HG03039 (cell line): ENCODE results near the gene POPDC2.
"Not testable (repeated sequence)": the region's sequence is repeated elsewhere in the genome, so short reads cannot be mapped to it uniquely, and the experiment has no call there.

Experiments
- ATAC-seq: cut with Tn5 transposase; IDR thresholded peaks from one replicate; pipeline ENCODE4 v1.9.1; 2021; ENCODE audit warnings: mild to moderate bottlenecking, moderate library complexity; ENCODE audit not compliant: unreplicated experiment

The POPDC2 gene

GRCh38 chr3:119616056-119616455, 44.3 kb downstream of the POPDC2 start:
- ATAC-seq: no peak

- ATAC-seq: no peak
Observed at GRCh38 chr3:119613872-119614271, 46.5 kb downstream of the POPDC2 start.

- peak; percentile 56 for ATAC-seq
Observed at GRCh38 chr3:119613201-119613600, 47.2 kb downstream of the POPDC2 start.

GRCh38 chr3:119611664-119612063, 48.7 kb downstream of the POPDC2 start:
- no peak for ATAC-seq

- ATAC-seq: no peak
Observed at GRCh38 chr3:119609301-119609700, 51.1 kb downstream of the POPDC2 start.

GRCh38 chr3:119608405-119609000, 51.9 kb downstream of the POPDC2 start:
- no peak for ATAC-seq

- no peak for ATAC-seq
Observed at GRCh38 chr3:119604878-119605277, 55.5 kb downstream of the POPDC2 start.

GRCh38 chr3:119602676-119603075, 57.7 kb downstream of the POPDC2 start:
- ATAC-seq: no peak

- no peak for ATAC-seq
Observed at GRCh38 chr3:119601154-119601553, 59.2 kb downstream of the POPDC2 start.

- ATAC-seq: peak; percentile 53
Observed at GRCh38 chr3:119600732-119601131, 59.7 kb downstream of the POPDC2 start.

- no peak for ATAC-seq
Observed at GRCh38 chr3:119599558-119600174, 60.7 kb downstream of the POPDC2 start.

- ATAC-seq: peak; percentile 39
Observed at GRCh38 chr3:119598410-119599098, 61.8 kb downstream of the POPDC2 start.

- ATAC-seq: no peak
Observed at GRCh38 chr3:119597548-119598288, 62.7 kb downstream of the POPDC2 start, which contains the start of gene PLA1A. PLA1A (plus strand) TSS chr3:119597885; CDS start chr3:119597914, 29 bp downstream.

GRCh38 chr3:119596398-119596797, 64.0 kb downstream of the POPDC2 start:
- ATAC-seq: no peak

- ATAC-seq: no peak
Observed at GRCh38 chr3:119595639-119596334, 64.6 kb downstream of the POPDC2 start.

- ATAC-seq: not testable (repeated sequence)
Observed at GRCh38 chr3:119594929-119595328, 65.5 kb downstream of the POPDC2 start.

GRCh38 chr3:119594066-119594465, 66.3 kb downstream of the POPDC2 start:
- no peak for ATAC-seq

- no peak for ATAC-seq
Observed at GRCh38 chr3:119592861-119593260, 67.5 kb downstream of the POPDC2 start.
